WTC11 (cell line): Measurements from ENCODE around the gene HOXA2.

Experiments
- CREB1 ChIP-seq: sonication (generic); formaldehyde crosslinking; IDR thresholded peaks from 2 replicates; pipeline ENCODE4 v1.8.0; 2023; ENCODE audit warnings: mild to moderate bottlenecking, missing genetic modification reagents
- CREM ChIP-seq: sonication (generic); formaldehyde crosslinking; IDR thresholded peaks from 2 replicates; pipeline ENCODE4 v1.8.1; 2022; ENCODE audit warnings: mild to moderate bottlenecking, missing genetic modification reagents, moderate library complexity
- CTCF ChIP-seq: fragments of 200-600 bp; IDR thresholded peaks from 2 replicates; pipeline ENCODE4 v1.8.0; 2022; ENCODE audit warnings: antibody characterized with exemption
- ETV6 ChIP-seq: sonication (generic); formaldehyde crosslinking; IDR thresholded peaks from 2 replicates; pipeline ENCODE4 v1.8.1; 2022; ENCODE audit warnings: mild to moderate bottlenecking, missing genetic modification reagents
- FOXP1 ChIP-seq: sonication (generic); formaldehyde crosslinking; IDR thresholded peaks from 2 replicates; pipeline ENCODE4 v1.8.0; 2022; ENCODE audit warnings: missing genetic modification reagents, mild to moderate bottlenecking, moderate library complexity, borderline replicate concordance
- JUN ChIP-seq: sonication (generic); formaldehyde crosslinking; IDR thresholded peaks from 2 replicates; pipeline ENCODE4 v1.8.0; 2023; ENCODE audit warnings: mild to moderate bottlenecking, missing genetic modification reagents
- MAX ChIP-seq: sonication (generic); formaldehyde crosslinking; IDR thresholded peaks from 2 replicates; pipeline ENCODE4 v1.8.0; 2022; ENCODE audit warnings: mild to moderate bottlenecking, missing genetic modification reagents
- NFATC4 ChIP-seq: fragments of 250-450 bp; sonication (Bioruptor Pico); IDR thresholded peaks from 2 replicates; pipeline ENCODE4 v1.9.0; 2021; ENCODE audit warnings: mild to moderate bottlenecking
- ZNF232 ChIP-seq: sonication (generic); formaldehyde crosslinking; IDR thresholded peaks from 2 replicates; pipeline ENCODE4 v1.8.0; 2022; ENCODE audit warnings: mild to moderate bottlenecking, missing genetic modification reagents
- ZNF671 ChIP-seq: fragments of 250-450 bp; sonication (Bioruptor Pico); IDR thresholded peaks from 2 replicates; pipeline ENCODE4 v1.8.0; 2021; ENCODE audit warnings: mild to moderate bottlenecking
- TF ChIP-seq, protein P1 (sequence below): sonication (generic); formaldehyde crosslinking; conservative IDR thresholded peaks from 2 replicates; pipeline ENCODE4 v1.8.1; 2022; ENCODE audit warnings: mild to moderate bottlenecking, missing genetic modification reagents
- TF ChIP-seq, protein P2 (sequence below): sonication (generic); formaldehyde crosslinking; IDR thresholded peaks from 2 replicates; pipeline ENCODE4 v1.8.0; 2023; ENCODE audit warnings: missing genetic modification reagents
- TF ChIP-seq, protein P3 (sequence below): sonication (generic); formaldehyde crosslinking; IDR thresholded peaks from 2 replicates; pipeline ENCODE4 v1.8.1; 2023; ENCODE audit warnings: mild to moderate bottlenecking, missing genetic modification reagents, moderate library complexity
- TF ChIP-seq, protein P4 (sequence below): sonication (generic); formaldehyde crosslinking; IDR thresholded peaks from 2 replicates; pipeline ENCODE4 v1.8.0; 2022; ENCODE audit warnings: mild to moderate bottlenecking, missing genetic modification reagents

DNA sequence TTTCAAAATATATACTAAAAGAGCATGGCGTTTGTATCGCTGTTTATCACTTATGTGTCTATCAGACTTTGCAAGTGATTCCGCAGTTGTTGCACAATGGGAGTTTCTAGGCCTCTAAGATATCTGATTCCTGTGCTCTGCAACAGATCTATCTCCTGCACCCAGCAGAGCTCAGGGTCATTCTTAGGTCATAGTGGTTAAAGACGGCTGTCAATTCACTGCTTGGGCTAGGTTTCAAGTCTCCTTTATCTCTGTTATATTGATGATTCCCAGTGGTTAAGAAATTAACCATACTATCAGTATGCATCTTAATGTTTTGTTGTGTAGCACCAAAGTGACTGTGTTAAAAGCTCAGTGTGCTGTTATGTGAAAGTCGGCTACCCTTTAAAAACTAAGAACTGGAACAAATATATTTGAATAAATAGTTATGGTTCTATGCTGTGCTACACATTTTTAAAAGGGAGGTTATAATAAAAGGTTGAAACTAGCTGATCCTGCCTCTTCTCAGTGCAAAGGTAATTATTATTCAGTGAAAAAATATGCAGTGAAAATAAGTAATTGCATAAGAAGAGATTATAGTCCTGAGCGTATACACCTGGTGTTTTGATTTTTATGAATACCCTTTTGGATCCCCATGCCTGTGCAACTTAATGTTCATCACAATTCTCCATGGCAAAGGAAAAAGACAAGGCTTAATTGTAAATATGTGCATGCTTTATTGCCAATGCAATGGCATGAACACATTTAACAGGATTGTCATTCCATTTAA, 30.7 kb downstream of the HOXA2 start:
- TF ChIP-seq CTCF: no peak
- TF ChIP-seq NFATC4 (CRISPR knock-in tag): no peak
- TF ChIP-seq, protein P1, sequence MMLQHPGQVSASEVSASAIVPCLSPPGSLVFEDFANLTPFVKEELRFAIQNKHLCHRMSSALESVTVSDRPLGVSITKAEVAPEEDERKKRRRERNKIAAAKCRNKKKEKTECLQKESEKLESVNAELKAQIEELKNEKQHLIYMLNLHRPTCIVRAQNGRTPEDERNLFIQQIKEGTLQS (CRISPR knock-in tag): no peak
- no peak for TF ChIP-seq CREM (CRISPR knock-in tag)
- TF ChIP-seq FOXP1: no peak
- TF ChIP-seq ETV6 (CRISPR knock-in tag): no peak
- TF ChIP-seq, protein P2, sequence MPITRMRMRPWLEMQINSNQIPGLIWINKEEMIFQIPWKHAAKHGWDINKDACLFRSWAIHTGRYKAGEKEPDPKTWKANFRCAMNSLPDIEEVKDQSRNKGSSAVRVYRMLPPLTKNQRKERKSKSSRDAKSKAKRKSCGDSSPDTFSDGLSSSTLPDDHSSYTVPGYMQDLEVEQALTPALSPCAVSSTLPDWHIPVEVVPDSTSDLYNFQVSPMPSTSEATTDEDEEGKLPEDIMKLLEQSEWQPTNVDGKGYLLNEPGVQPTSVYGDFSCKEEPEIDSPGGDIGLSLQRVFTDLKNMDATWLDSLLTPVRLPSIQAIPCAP (CRISPR knock-in tag): no peak
- TF ChIP-seq ZNF671 (CRISPR knock-in tag): no peak
- TF ChIP-seq, protein P3, sequence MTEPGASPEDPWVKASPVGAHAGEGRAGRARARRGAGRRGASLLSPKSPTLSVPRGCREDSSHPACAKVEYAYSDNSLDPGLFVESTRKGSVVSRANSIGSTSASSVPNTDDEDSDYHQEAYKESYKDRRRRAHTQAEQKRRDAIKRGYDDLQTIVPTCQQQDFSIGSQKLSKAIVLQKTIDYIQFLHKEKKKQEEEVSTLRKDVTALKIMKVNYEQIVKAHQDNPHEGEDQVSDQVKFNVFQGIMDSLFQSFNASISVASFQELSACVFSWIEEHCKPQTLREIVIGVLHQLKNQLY (CRISPR knock-in tag): no peak
- TF ChIP-seq ZNF232 (CRISPR knock-in tag): no peak
- no peak for TF ChIP-seq CREB1
- TF ChIP-seq, protein P4, sequence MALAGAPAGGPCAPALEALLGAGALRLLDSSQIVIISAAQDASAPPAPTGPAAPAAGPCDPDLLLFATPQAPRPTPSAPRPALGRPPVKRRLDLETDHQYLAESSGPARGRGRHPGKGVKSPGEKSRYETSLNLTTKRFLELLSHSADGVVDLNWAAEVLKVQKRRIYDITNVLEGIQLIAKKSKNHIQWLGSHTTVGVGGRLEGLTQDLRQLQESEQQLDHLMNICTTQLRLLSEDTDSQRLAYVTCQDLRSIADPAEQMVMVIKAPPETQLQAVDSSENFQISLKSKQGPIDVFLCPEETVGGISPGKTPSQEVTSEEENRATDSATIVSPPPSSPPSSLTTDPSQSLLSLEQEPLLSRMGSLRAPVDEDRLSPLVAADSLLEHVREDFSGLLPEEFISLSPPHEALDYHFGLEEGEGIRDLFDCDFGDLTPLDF (CRISPR knock-in tag): no peak
- TF ChIP-seq JUN (CRISPR knock-in tag): no peak
- TF ChIP-seq MAX (CRISPR knock-in tag): no peak
